ENCODE measurements around the gene MIB1.
"Not testable (repeated sequence)": the region's sequence is repeated elsewhere in the genome, so short reads cannot be mapped to it uniquely, and the experiment has no call there.

The MIB1 gene

GRCh38 chr18:21727702-21728101 lies 12.9 kb upstream of the MIB1 start:
- TF ChIP-seq EZH2 (IDR thresholded peaks at IDR 0.05; ENCODE audit: borderline replicate concordance, low read length) = no peak
- TF ChIP-seq, protein P1, sequence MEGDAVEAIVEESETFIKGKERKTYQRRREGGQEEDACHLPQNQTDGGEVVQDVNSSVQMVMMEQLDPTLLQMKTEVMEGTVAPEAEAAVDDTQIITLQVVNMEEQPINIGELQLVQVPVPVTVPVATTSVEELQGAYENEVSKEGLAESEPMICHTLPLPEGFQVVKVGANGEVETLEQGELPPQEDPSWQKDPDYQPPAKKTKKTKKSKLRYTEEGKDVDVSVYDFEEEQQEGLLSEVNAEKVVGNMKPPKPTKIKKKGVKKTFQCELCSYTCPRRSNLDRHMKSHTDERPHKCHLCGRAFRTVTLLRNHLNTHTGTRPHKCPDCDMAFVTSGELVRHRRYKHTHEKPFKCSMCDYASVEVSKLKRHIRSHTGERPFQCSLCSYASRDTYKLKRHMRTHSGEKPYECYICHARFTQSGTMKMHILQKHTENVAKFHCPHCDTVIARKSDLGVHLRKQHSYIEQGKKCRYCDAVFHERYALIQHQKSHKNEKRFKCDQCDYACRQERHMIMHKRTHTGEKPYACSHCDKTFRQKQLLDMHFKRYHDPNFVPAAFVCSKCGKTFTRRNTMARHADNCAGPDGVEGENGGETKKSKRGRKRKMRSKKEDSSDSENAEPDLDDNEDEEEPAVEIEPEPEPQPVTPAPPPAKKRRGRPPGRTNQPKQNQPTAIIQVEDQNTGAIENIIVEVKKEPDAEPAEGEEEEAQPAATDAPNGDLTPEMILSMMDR (IDR thresholded peaks at IDR 0.05; ENCODE audit: low read length) = no peak
- Histone ChIP-seq H3K79me2 (ENCODE audit: insufficient read depth, low read length) (no peaks in the 10 kb centered on the region), H2AFZ (ENCODE audit: low read length) (no peak overlapping the region), H3K4me2 (ENCODE audit: low read length) (no peak overlapping the region), H3F3A (ENCODE audit: insufficient read depth, low read length) (no peaks in the 10 kb centered on the region), H3K9me3 (ENCODE audit: low read length) (no peaks in the 10 kb centered on the region), H3K27me3 (ENCODE audit: insufficient read depth, low read length) (no peaks in the 10 kb centered on the region), H3K9me2 (ENCODE audit: low read depth, low read length) (no peaks in the 10 kb centered on the region), H3K9ac (ENCODE audit: low read length) (no peak overlapping the region), H3K27ac (ENCODE audit: low read depth, low read length, poor library complexity, severe bottlenecking) (no peak overlapping the region), H4K20me1 (ENCODE audit: insufficient read depth, low read length) (no peaks in the 10 kb centered on the region), H3K4me1 (ENCODE audit: insufficient read depth, low read length, severe bottlenecking) (no peaks in the 10 kb centered on the region), H3K36me3 (ENCODE audit: insufficient read depth, low read length) (no peaks in the 10 kb centered on the region), H3K4me3 (ENCODE audit: low read depth, low read length, poor library complexity, severe bottlenecking) (no peak overlapping the region)

GRCh38 chr18:21733011-21733410 lies 7.6 kb upstream of the MIB1 start:
- Histone ChIP-seq H3K79me2 (ENCODE audit: insufficient read depth, low read length) (no peaks in the 10 kb centered on the region), H3K4me1 (ENCODE audit: insufficient read depth, low read length, severe bottlenecking) (no peaks in the 10 kb centered on the region), H3K27me3 (ENCODE audit: insufficient read depth, low read length) (no peaks in the 10 kb centered on the region), H2AFZ (ENCODE audit: low read length) (no peak overlapping the region), H4K20me1 (ENCODE audit: insufficient read depth, low read length) (no peaks in the 10 kb centered on the region), H3K4me3 (ENCODE audit: low read depth, low read length, poor library complexity, severe bottlenecking) (no peak overlapping the region), H3K9ac (ENCODE audit: low read length) (no peak overlapping the region), H3K4me2 (ENCODE audit: low read length) (no peak overlapping the region), H3K36me3 (ENCODE audit: insufficient read depth, low read length) (peaks cover 6% of the 10 kb centered on the region; the same call in 1 of the 2 replicates), H3K9me2 (ENCODE audit: low read depth, low read length) (no peaks in the 10 kb centered on the region), H3K9me3 (ENCODE audit: low read length) (no peaks in the 10 kb centered on the region), H3K27ac (ENCODE audit: low read depth, low read length, poor library complexity, severe bottlenecking) (no peak overlapping the region), H3F3A (ENCODE audit: insufficient read depth, low read length) (no peaks in the 10 kb centered on the region)
- no peak for TF ChIP-seq EZH2 (IDR thresholded peaks at IDR 0.05; ENCODE audit: borderline replicate concordance, low read length)
- TF ChIP-seq, protein P1 (IDR thresholded peaks at IDR 0.05; ENCODE audit: low read length) = no peak

- peaks cover 12% of the 10 kb centered on the region for H3K4me1 ChIP-seq (ENCODE audit: insufficient read depth, low read length, severe bottlenecking)
- no peaks in the 10 kb centered on the region for H3F3A ChIP-seq (ENCODE audit: insufficient read depth, low read length)
- H3K9me3 ChIP-seq (ENCODE audit: low read length) = no peaks in the 10 kb centered on the region
- peaks cover 6% of the 10 kb centered on the region; the same call in 1 of the 2 replicates for H3K36me3 ChIP-seq (ENCODE audit: insufficient read depth, low read length)
- no peaks in the 10 kb centered on the region for H3K27me3 ChIP-seq (ENCODE audit: insufficient read depth, low read length)
- no peaks in the 10 kb centered on the region for H4K20me1 ChIP-seq (ENCODE audit: insufficient read depth, low read length)
- no peak overlapping the region for H3K9ac ChIP-seq (ENCODE audit: low read length)
- H3K27ac ChIP-seq (ENCODE audit: low read depth, low read length, poor library complexity, severe bottlenecking) = no peak overlapping the region
- no peak overlapping the region for H3K4me3 ChIP-seq (ENCODE audit: low read depth, low read length, poor library complexity, severe bottlenecking)
- H3K4me2 ChIP-seq (ENCODE audit: low read length) = no peak overlapping the region
- H3K9me2 ChIP-seq (ENCODE audit: low read depth, low read length) = no peaks in the 10 kb centered on the region
- TF ChIP-seq, protein P1 (IDR thresholded peaks at IDR 0.05; ENCODE audit: low read length) = no peak
- no peak for TF ChIP-seq EZH2 (IDR thresholded peaks at IDR 0.05; ENCODE audit: borderline replicate concordance, low read length)
- no peak overlapping the region for H2AFZ ChIP-seq (ENCODE audit: low read length)
- H3K79me2 ChIP-seq (ENCODE audit: insufficient read depth, low read length) = no peaks in the 10 kb centered on the region
Observed at GRCh38 chr18:21735452-21736015, 5.1 kb upstream of the MIB1 start.

- H3K36me3 ChIP-seq (ENCODE audit: insufficient read depth, low read length); H3K9me3 ChIP-seq (ENCODE audit: low read length): not testable (repeated sequence)
Observed at GRCh38 chr18:21736926-21737325, 3.7 kb upstream of the MIB1 start.

More at GRCh38 chr18:21736926-21737325, 3.7 kb upstream of the MIB1 start:
- H3K4me1 ChIP-seq (ENCODE audit: insufficient read depth, low read length, severe bottlenecking) = peaks cover 13% of the 10 kb centered on the region
- not testable (repeated sequence) for H3K4me3 ChIP-seq (ENCODE audit: low read depth, low read length, poor library complexity, severe bottlenecking); H3K79me2 ChIP-seq (ENCODE audit: insufficient read depth, low read length); H2AFZ ChIP-seq (ENCODE audit: low read length); H4K20me1 ChIP-seq (ENCODE audit: insufficient read depth, low read length); H3F3A ChIP-seq (ENCODE audit: insufficient read depth, low read length); H3K27me3 ChIP-seq (ENCODE audit: insufficient read depth, low read length); H3K9me2 ChIP-seq (ENCODE audit: low read depth, low read length); H3K9ac ChIP-seq (ENCODE audit: low read length); H3K27ac ChIP-seq (ENCODE audit: low read depth, low read length, poor library complexity, severe bottlenecking); H3K4me2 ChIP-seq (ENCODE audit: low read length)

Measured in OCI-LY1 (cell line).